SH-SY5Y (cell line): ENCODE results near the gene SAMD14.

Experiments
- GATA2 ChIP-seq: IDR thresholded peaks from 2 replicates; pipeline ENCODE4 v1.6.1; 2011; ENCODE audit warnings: mild to moderate bottlenecking, low read depth, low read length
- GATA3 ChIP-seq: IDR thresholded peaks from 2 replicates; pipeline ENCODE4 v1.6.1; 2011; ENCODE audit warnings: low read depth, mild to moderate bottlenecking, low read length, moderate library complexity

GRCh38 chr17:50093246-50093645 is 36.7 kb downstream of the SAMD14 start:
- no peak for TF ChIP-seq GATA2
- TF ChIP-seq GATA3: no peak
